Measurements from ENCODE around the gene UQCR11. TPM values are rescaled to one million over a fixed set of nuclear protein-coding genes. Genes with fewer than 3 reads are reported as not detected.

Gene UQCR11
- total and polyA plus RNA-seq, 2 of the 8 experiments (the other 6 are each of a cell fraction or from before 2014, with no cell fraction given): 162 to 171 TPM

- CTCF ChIA-PET (ENCODE audit: partially characterized antibody): interaction anchor here (0.6 to 3.5 kb wide), 6 partner anchors 10 to 1674 kb away, joined by 3 to 9 read pairs (median 4); no protein-coding TSS in a partner anchor
- TF ChIP-seq CHD1 (IDR thresholded peaks at IDR 0.05; ENCODE audit: low read depth, low read length) (no peak), POLR2A (IDR thresholded peaks at IDR 0.05; ENCODE audit: control extremely low read depth in 1 of 2, low read depth in 2 of 2, low read length in 2 of 2) (no peak), E2F6 (IDR thresholded peaks at IDR 0.05) (no peak), TBP (IDR thresholded peaks at IDR 0.05; ENCODE audit: low read depth, low read length) (no peak), CREB1 (IDR thresholded peaks at IDR 0.05) (no peak), MAFK (IDR thresholded peaks at IDR 0.05; ENCODE audit: low read depth, low read length) (no peak), CHD2 (IDR thresholded peaks at IDR 0.05; ENCODE audit: low read length) (no peak), SIRT6 (IDR thresholded peaks at IDR 0.05; ENCODE audit: low read length) (no peak), KDM1A (IDR thresholded peaks at IDR 0.05; ENCODE audit: borderline replicate concordance, low read length) (no peak), SP4 (IDR thresholded peaks at IDR 0.05; ENCODE audit: low read length) (no peak), YY1 (IDR thresholded peaks at IDR 0.05; ENCODE audit: low read depth, low read length) (no peak), KDM5A (IDR thresholded peaks at IDR 0.05; ENCODE audit: low read length) (no peak), CBX5 (IDR thresholded peaks at IDR 0.05; ENCODE audit: low read depth, low read length) (no peak), TAF1 (IDR thresholded peaks at IDR 0.05; ENCODE audit: low read depth, low read length) (no peak), HDAC6 (IDR thresholded peaks at IDR 0.05; ENCODE audit: low read depth, low read length) (no peak)
Observed at GRCh38 chr19:1626417-1627010, 21.3 kb upstream of the UQCR11 start.

More at GRCh38 chr19:1626417-1627010, 21.3 kb upstream of the UQCR11 start:
- H2BK5ac ChIP-seq (ENCODE audit: low read depth, low read length): no peak overlapping the region
- no peak overlapping the region for H3K23ac ChIP-seq (ENCODE audit: insufficient read length)
- no peaks in the 10 kb centered on the region for H3K23me2 ChIP-seq (ENCODE audit: low read depth, low read length)
- H3K14ac ChIP-seq (ENCODE audit: insufficient read length): no peak overlapping the region
- H3K27ac ChIP-seq (ENCODE audit: low read depth, low read length): no peak overlapping the region
- peaks cover 0 to 3% (median 0%) of the 10 kb centered on the region in 4 experiments; a peak in 3 of 7 replicates for H3K4me1 ChIP-seq (replicated peaks in 1 of 4; ENCODE audit: control insufficient read depth in 3 of 4, insufficient read depth in 4 of 4, low read length in 3 of 4)
- POLR2A ChIA-PET (ENCODE audit: partially characterized antibody): interaction anchor here (1.0 to 2.0 kb wide), 6 partner anchors 8 to 80 kb away, joined by 3 to 6 read pairs (median 4); no protein-coding TSS in a partner anchor
- no peak overlapping the region for H3K4me3 ChIP-seq (ENCODE audit: extremely low read depth in 1 of 4, insufficient read depth in 2 of 4, low read depth in 3 of 4, low read length in 4 of 4)
- DNase-seq (ENCODE audit: low read depth in 1 of 2, low spot score in 2 of 2) (no peak), FAIRE-seq (no peak)
- no peak overlapping the region for H3K56ac ChIP-seq (replicated peaks; ENCODE audit: insufficient read length, low read depth, low read length)
- H2AFZ ChIP-seq (ENCODE audit: low read length): no peak overlapping the region
- no peak overlapping the region for H3K18ac ChIP-seq (ENCODE audit: extremely low read depth, low read length)
- 91% methylated on average over 28 of the region's 32 CpGs; no CpG with 5 or more reads in 1 of the 2 experiments for WGBS, 2 experiments (ENCODE audit: extremely low coverage in 1 of 2, insufficient coverage in 1 of 2, insufficient read length in 1 of 2, insufficient replicate concordance in 2 of 2, low coverage in 1 of 2, low lambda C conversion rate in 2 of 2, missing lambda C conversion rate in 1 of 2)
- no peak overlapping the region for H4K91ac ChIP-seq (replicated peaks; ENCODE audit: insufficient read length, low read length)
- peaks cover 18 to 22% of the 10 kb centered on the region in 2 experiments for H4K20me1 ChIP-seq (replicated peaks in 1 of 2; ENCODE audit: control insufficient read depth in 1 of 2, insufficient read depth in 2 of 2, low read length in 2 of 2)
- H2BK12ac ChIP-seq (ENCODE audit: low read depth, low read length): no peak overlapping the region
- peak overlapping the region; percentile 68; the same call in 1 of the 2 replicates for H4K8ac ChIP-seq (ENCODE audit: extremely low read depth, insufficient read depth, low read length)
- no peak overlapping the region for H3K4ac ChIP-seq (replicated peaks; ENCODE audit: insufficient read length, low read depth, low read length)
- H4K5ac ChIP-seq (ENCODE audit: insufficient read length, low read depth, low read length): no peak overlapping the region
- H3K79me2 ChIP-seq (ENCODE audit: control insufficient read depth in 1 of 2, insufficient read depth in 2 of 2, low read length in 2 of 2): peaks cover 0 to 8% of the 10 kb centered on the region in 2 experiments; a peak in 1 of 4 replicates
- H2BK15ac ChIP-seq (ENCODE audit: low read length): no peak overlapping the region
- no peak overlapping the region for H3K4me2 ChIP-seq (ENCODE audit: insufficient read depth in 1 of 2, low read depth in 2 of 2, low read length in 2 of 2)
- H3K36me3 ChIP-seq (ENCODE audit: control insufficient read depth in 2 of 4, insufficient read depth in 4 of 4, low read length in 3 of 4): peaks cover 8 to 45% (median 33%) of the 10 kb centered on the region in 4 experiments
- H3K27me3 ChIP-seq (replicated peaks in 1 of 4; ENCODE audit: control insufficient read depth in 3 of 4, extremely low read depth in 1 of 4, insufficient read depth in 3 of 4, low read length in 3 of 4): no peaks in the 10 kb centered on the region
- no peak overlapping the region for H2BK120ac ChIP-seq (replicated peaks; ENCODE audit: low read depth, low read length)
- no peak overlapping the region for H2AK5ac ChIP-seq (ENCODE audit: low read depth, low read length)
- no peak overlapping the region for H3K9ac ChIP-seq (replicated peaks in 1 of 4; ENCODE audit: extremely low read depth in 1 of 4, low read depth in 3 of 4, low read length in 3 of 4)
- H3K79me1 ChIP-seq (ENCODE audit: low read depth, low read length): peaks cover 10% of the 10 kb centered on the region; the same call in 1 of the 2 replicates
- H2BK20ac ChIP-seq (ENCODE audit: low read length): no peak overlapping the region
- H3K9me3 ChIP-seq (ENCODE audit: insufficient read depth in 2 of 2, low read depth in 1 of 2, low read length in 1 of 2): no peaks in the 10 kb centered on the region
